Kidney (tissue), 14 donors: Measurements from ENCODE around the gene GMDS. TPM values are rescaled to one million over a fixed set of nuclear protein-coding genes. Genes with fewer than 3 reads are reported as not detected.

ENCODE experiments used
- DNase-seq, 5 donors: peaks; one replicate each; pipeline ENCODE4 v3.0.0-alpha.2; 2013 to 2020
- FAIRE-seq: peaks from 2 replicates; lab custom pipeline; 2012; peaks lifted over from hg19 to GRCh38; lab: Jason Lieb, UNC
- H3K27ac ChIP-seq, 2 donors: one replicate each; pipeline ENCODE4 v1.7.0; 2013; ENCODE audit warnings: low read depth in 2 of 2, low read length in 2 of 2, inconsistent platforms in 1 of 2
- H3K27me3 ChIP-seq: one replicate; pipeline ENCODE4 v1.7.1; 2013; ENCODE audit warnings: low read length, inconsistent platforms; ENCODE audit not compliant: control insufficient read depth, insufficient read depth
- H3K36me3 ChIP-seq, 3 donors: one replicate each; pipeline versions ENCODE4 v1.7.0 to v1.7.1; 2013; ENCODE audit warnings: low read length in 3 of 3, control low read depth in 1 of 3, inconsistent platforms in 1 of 3; ENCODE audit not compliant: insufficient read depth in 3 of 3, control insufficient read depth in 2 of 3
- H3K4me1 ChIP-seq, 3 donors: one replicate each; pipeline versions ENCODE4 v1.7.0 to v1.7.1; 2013; ENCODE audit warnings: low read length in 3 of 3, inconsistent platforms in 1 of 3, low read depth in 1 of 3; ENCODE audit not compliant: control insufficient read depth in 2 of 3, insufficient read depth in 2 of 3
- H3K4me3 ChIP-seq, 3 donors: one replicate each; pipeline versions ENCODE4 v1.7.0 to v1.8.1; 2013; ENCODE audit warnings: low read length in 3 of 3, control low read depth in 1 of 3, inconsistent platforms in 1 of 3
- H3K9ac ChIP-seq, 3 donors: one replicate each; pipeline versions ENCODE4 v1.7.0 to v1.7.1; 2013; ENCODE audit warnings: low read length in 3 of 3, control low read depth in 1 of 3, inconsistent platforms in 1 of 3
- H3K9me3 ChIP-seq, 3 donors: one replicate each; pipeline versions ENCODE4 v1.7.0 to v1.7.1; 2013; ENCODE audit warnings: low read length in 3 of 3, control low read depth in 1 of 3, inconsistent platforms in 1 of 3; ENCODE audit not compliant: control insufficient read depth in 2 of 3, insufficient read depth in 1 of 3
- CTCF ChIP-seq: IDR thresholded peaks from 3 replicates; pipeline ENCODE4 v1.5.1; 2012; ENCODE audit warnings: mild to moderate bottlenecking, moderate library complexity, borderline replicate concordance; ENCODE audit not compliant: insufficient read depth; ENCODE audit errors: extremely low read depth
- intact Hi-C: fragments of 100-400 bp; cut with DNase I; formaldehyde crosslinking; loops from one replicate; pipeline ENCODE4 v1.11.1; 2022
- polyA plus RNA-seq: library from polyadenylated mRNA; stranded (reverse); fragments of 350-450 nt; fragmentation: Illumina TruSeq; extraction: RNeasy Lipid Tissue Mini Kit (QIAGEN cat#74804); gene quantifications from one replicate; pipeline ENCODE4 v1.2.3, GENCODE V29; 2014; ENCODE audit warnings: low read depth, low replicate concordance; ENCODE audit not compliant: insufficient read depth
- total RNA-seq: library from RNA; stranded (reverse); fragmentation: NEBNext Ultra II Directional; extraction: Animal tissue kit (Norgen Biotek cat#: 25700); gene quantifications from one replicate; pipeline ENCODE4 v1.2.1, GENCODE V29; 2021
- donor health status: control.
- donor health status: control.
- donor health status: control.
- donor health status: control.
- donor health status: control.
- donor health status: DM: yes; HTN: yes; CAD: no.
- donor health status: Normal renal cell carcinoma (clear cell type).

The GMDS gene
- total and polyA plus RNA-seq, 2 donors from 2014 or later = 49.6 to 63.7 TPM

- H3K36me3 ChIP-seq = no peaks in the 10 kb centered on the region
- no peak overlapping the region for H3K27ac ChIP-seq
- intact Hi-C loops = loop anchor here (10.0 kb wide), 1 partner anchor 601 kb away; no protein-coding TSS in a partner anchor
- DNase-seq (peak in 3 of 5 donors; percentile 42 to 81 (median 78)), FAIRE-seq (peak; percentile 70)
- H3K4me3 ChIP-seq = no peak overlapping the region
- no peaks in the 10 kb centered on the region for H3K9me3 ChIP-seq
- TF ChIP-seq CTCF = peak; percentile 70
- no peaks in the 10 kb centered on the region for H3K27me3 ChIP-seq
- no peak overlapping the region for H3K9ac ChIP-seq
- H3K4me1 ChIP-seq = no peaks in the 10 kb centered on the region
Observed at GRCh38 chr6:2196079-2196679, 49.2 kb downstream of the GMDS start.

GRCh38 chr6:2194643-2195042 lies 50.8 kb downstream of the GMDS start:
- Histone ChIP-seq H3K27me3 (no peaks in the 10 kb centered on the region), H3K4me1 (no peaks in the 10 kb centered on the region), H3K4me3 (no peak overlapping the region), H3K27ac (no peak overlapping the region), H3K36me3 (no peaks in the 10 kb centered on the region), H3K9ac (no peak overlapping the region), H3K9me3 (no peaks in the 10 kb centered on the region)
- DNase-seq (no peak), FAIRE-seq (no peak)
- no peak for TF ChIP-seq CTCF
- intact Hi-C loops = loop anchor here (10.0 kb wide), 1 partner anchor 600 kb away; no protein-coding TSS in a partner anchor

GRCh38 chr6:2193931-2194330 lies 51.5 kb downstream of the GMDS start:
- no peaks in the 10 kb centered on the region for H3K9me3 ChIP-seq
- no peaks in the 10 kb centered on the region for H3K4me1 ChIP-seq
- no peaks in the 10 kb centered on the region for H3K36me3 ChIP-seq
- DNase-seq (no peak), FAIRE-seq (no peak)
- H3K27ac ChIP-seq = no peak overlapping the region
- no peak overlapping the region for H3K4me3 ChIP-seq
- intact Hi-C loops = loop anchor here (10.0 kb wide), 1 partner anchor 599 kb away; no protein-coding TSS in a partner anchor
- no peaks in the 10 kb centered on the region for H3K27me3 ChIP-seq
- TF ChIP-seq CTCF = no peak
- H3K9ac ChIP-seq = no peak overlapping the region
